ENCODE measurements around the gene HOXC6.

- no peak for TF ChIP-seq CTCF (IDR thresholded peaks at IDR 0.05)
- no peak for TF ChIP-seq POLR2A (IDR thresholded peaks at IDR 0.05)
Measured at GRCh38 chr12:54031480-54031879, 3.2 kb downstream of the HOXC6 start.

All from tibial nerve (tissue), 3 donors.